PC-9 (cell line): ENCODE results near the gene RAB35. TPM values are rescaled to one million over a fixed set of nuclear protein-coding genes. Genes with fewer than 3 reads are reported as not detected.

Experiments
- BruUV-seq: library from RNA; stranded (reverse); fragments of 400-500 nt; replicated peaks from 2 replicates; lab custom pipeline; 2021; lab: Mats Ljungman, UMichigan
- CTCF ChIA-PET: fragments of 300-600 bp; sonication (Branson Sonifier 250); formaldehyde crosslinking; loops from one replicate; lab custom pipeline; 2022; ENCODE audit warnings: antibody characterized with exemption; lab: Charles Lee
- POLR2A ChIA-PET: fragments of 300-600 bp; sonication (Branson Sonifier 250); formaldehyde crosslinking; loops from one replicate; lab custom pipeline; 2022; ENCODE audit warnings: antibody characterized with exemption; ENCODE audit not compliant: unreplicated experiment; lab: Charles Lee
- DNase-seq, 2 experiments: peaks; one replicate each; pipeline versions ENCODE4 v3.0.0 to v3.0.0-alpha.2; 2015 to 2022; ENCODE audit warnings: mixed read lengths in 1 of 2
- H2AFZ ChIP-seq: fragments of 200-600 bp; sonication (generic); 2 replicates; pipeline ENCODE4 v1.8.1; 2017; ENCODE audit warnings: antibody characterized with exemption
- H3F3A ChIP-seq: fragments of 200-600 bp; sonication (generic); 2 replicates; pipeline ENCODE4 v1.8.1; 2017; ENCODE audit warnings: antibody characterized with exemption, mild to moderate bottlenecking, low read depth; ENCODE audit not compliant: insufficient read depth
- H3K27ac ChIP-seq: fragments of 200-600 bp; sonication (generic); 2 replicates; pipeline ENCODE4 v1.6.1; 2016; ENCODE audit warnings: mixed run types
- H3K27me3 ChIP-seq: fragments of 200-600 bp; sonication (generic); 2 replicates; pipeline ENCODE4 v1.6.1; 2016; ENCODE audit warnings: low read depth, mixed run types; ENCODE audit not compliant: insufficient read depth
- H3K36me3 ChIP-seq: fragments of 200-600 bp; sonication (generic); 2 replicates; pipeline ENCODE4 v1.6.1; 2016; ENCODE audit warnings: low read depth, mixed run types
- H3K4me1 ChIP-seq: fragments of 200-600 bp; sonication (generic); replicated peaks from 2 replicates; pipeline ENCODE4 v1.6.1; 2016; ENCODE audit warnings: mixed run types; ENCODE audit not compliant: insufficient read depth
- H3K4me2 ChIP-seq: fragments of 200-600 bp; sonication (generic); 2 replicates; pipeline ENCODE4 v1.6.1; 2017; ENCODE audit warnings: mixed run types
- H3K4me3 ChIP-seq: fragments of 200-600 bp; sonication (generic); 2 replicates; pipeline ENCODE4 v1.6.1; 2016; ENCODE audit warnings: mixed run types
- H3K79me2 ChIP-seq: fragments of 200-600 bp; sonication (generic); 2 replicates; pipeline ENCODE4 v1.6.1; 2017; ENCODE audit warnings: low read depth, mixed run types
- H3K9me2 ChIP-seq: fragments of 200-600 bp; sonication (generic); 2 replicates; pipeline ENCODE4 v1.8.1; 2017; ENCODE audit warnings: mild to moderate bottlenecking; ENCODE audit not compliant: insufficient read depth
- H3K9me3 ChIP-seq: fragments of 200-600 bp; sonication (generic); 2 replicates; pipeline ENCODE4 v1.8.1; 2016; ENCODE audit warnings: low read depth; ENCODE audit not compliant: insufficient read depth
- H4K20me1 ChIP-seq: fragments of 200-600 bp; sonication (generic); 2 replicates; pipeline ENCODE4 v1.8.1; 2017; ENCODE audit not compliant: insufficient read depth
- EZH2 ChIP-seq: fragments of 200-600 bp; sonication (generic); IDR thresholded peaks from 2 replicates; pipeline ENCODE4 v1.8.0; 2017; ENCODE audit warnings: antibody characterized with exemption, low read depth
- intact Hi-C: fragments of 100-400 bp; cut with micrococcal nuclease; formaldehyde crosslinking; loops from one replicate; pipeline ENCODE4 v1.10.0; 2022; ENCODE audit not compliant: unreplicated experiment
- total RNA-seq: library from RNA; stranded (reverse); gene quantifications from 2 replicates; pipeline ENCODE4 v1.2.3, GENCODE V29; 2021
- TF ChIP-seq, protein P1 (sequence below): fragments of 200-600 bp; sonication (generic); conservative IDR thresholded peaks from 2 replicates; pipeline ENCODE4 v1.6.1; 2017; ENCODE audit warnings: mixed run types, antibody characterized with exemption, mild to moderate bottlenecking, moderate library complexity

RAB35 gene
- total RNA-seq, 1 experiment from 2014 or later: 52.0 TPM

DNA sequence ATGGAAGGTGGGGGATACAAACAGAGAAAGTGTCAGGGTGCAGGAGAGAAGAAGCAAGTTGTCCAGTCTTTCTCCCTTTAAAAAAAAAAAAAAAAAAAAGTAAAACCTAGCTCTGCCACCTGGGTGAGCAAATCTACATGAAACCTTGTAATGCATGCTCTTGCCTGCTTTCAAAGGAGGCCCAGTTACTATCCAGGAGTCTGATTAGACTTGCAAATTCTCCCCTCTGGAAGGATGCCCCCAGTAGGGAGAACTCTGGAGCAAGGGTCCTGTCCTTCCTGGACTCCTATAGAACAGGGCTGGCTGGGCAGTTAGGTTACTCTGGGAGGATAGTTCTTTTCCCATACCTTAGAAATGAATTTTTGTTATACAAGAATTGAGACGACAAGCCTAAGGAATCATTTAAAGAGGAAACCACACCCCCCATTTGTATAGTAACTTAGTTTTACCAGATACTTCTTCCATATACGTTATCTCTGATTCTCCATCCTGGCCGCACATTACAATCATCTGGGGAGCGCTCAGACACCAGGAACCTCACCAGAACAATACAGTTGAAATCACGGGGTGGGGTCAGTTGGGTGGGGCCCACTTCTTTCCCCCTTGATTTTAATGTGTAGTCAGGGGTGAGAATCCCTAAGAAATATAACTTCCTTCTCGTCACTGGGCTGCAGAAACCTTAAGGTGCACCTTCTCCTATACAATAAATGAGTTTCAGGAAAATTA lies 30.5 kb downstream of the RAB35 start:
- Histone ChIP-seq H2AFZ (no peak overlapping the region), H4K20me1 (no peaks in the 10 kb centered on the region), H3K79me2 (no peaks in the 10 kb centered on the region), H3K27me3 (no peaks in the 10 kb centered on the region), H3F3A (peaks cover 10% of the 10 kb centered on the region; the same call in 1 of the 2 replicates), H3K36me3 (no peaks in the 10 kb centered on the region), H3K27ac (peak overlapping the region; percentile 76), H3K4me1 (peaks cover 28% of the 10 kb centered on the region), H3K4me3 (peak overlapping the region; percentile 45; the same call in 1 of the 2 replicates), H3K9me3 (no peaks in the 10 kb centered on the region), H3K4me2 (peak overlapping the region; percentile 74), H3K9me2 (no peaks in the 10 kb centered on the region)
- TF ChIP-seq, protein P1, sequence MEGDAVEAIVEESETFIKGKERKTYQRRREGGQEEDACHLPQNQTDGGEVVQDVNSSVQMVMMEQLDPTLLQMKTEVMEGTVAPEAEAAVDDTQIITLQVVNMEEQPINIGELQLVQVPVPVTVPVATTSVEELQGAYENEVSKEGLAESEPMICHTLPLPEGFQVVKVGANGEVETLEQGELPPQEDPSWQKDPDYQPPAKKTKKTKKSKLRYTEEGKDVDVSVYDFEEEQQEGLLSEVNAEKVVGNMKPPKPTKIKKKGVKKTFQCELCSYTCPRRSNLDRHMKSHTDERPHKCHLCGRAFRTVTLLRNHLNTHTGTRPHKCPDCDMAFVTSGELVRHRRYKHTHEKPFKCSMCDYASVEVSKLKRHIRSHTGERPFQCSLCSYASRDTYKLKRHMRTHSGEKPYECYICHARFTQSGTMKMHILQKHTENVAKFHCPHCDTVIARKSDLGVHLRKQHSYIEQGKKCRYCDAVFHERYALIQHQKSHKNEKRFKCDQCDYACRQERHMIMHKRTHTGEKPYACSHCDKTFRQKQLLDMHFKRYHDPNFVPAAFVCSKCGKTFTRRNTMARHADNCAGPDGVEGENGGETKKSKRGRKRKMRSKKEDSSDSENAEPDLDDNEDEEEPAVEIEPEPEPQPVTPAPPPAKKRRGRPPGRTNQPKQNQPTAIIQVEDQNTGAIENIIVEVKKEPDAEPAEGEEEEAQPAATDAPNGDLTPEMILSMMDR: no peak
- no peak for TF ChIP-seq EZH2
- no peak for DNase-seq
- POLR2A ChIA-PET: interaction anchor here (0.7 kb wide), 1 partner anchor 216 kb away, joined by 3 read pairs; the partner anchor contains the start of gene SIRT4
- CTCF ChIA-PET: interaction anchor here (0.6 to 1.4 kb wide), 3 partner anchors 97 to 428 kb away, joined by 3 to 13 read pairs (median 10); partner anchors contain the start of gene BICDL1
- intact Hi-C loops: loop anchor here (2.0 kb wide), 2 partner anchors 75 to 209 kb away; partner anchors contain the start of gene CIT
- BruUV-seq: no TSS peak

DNA sequence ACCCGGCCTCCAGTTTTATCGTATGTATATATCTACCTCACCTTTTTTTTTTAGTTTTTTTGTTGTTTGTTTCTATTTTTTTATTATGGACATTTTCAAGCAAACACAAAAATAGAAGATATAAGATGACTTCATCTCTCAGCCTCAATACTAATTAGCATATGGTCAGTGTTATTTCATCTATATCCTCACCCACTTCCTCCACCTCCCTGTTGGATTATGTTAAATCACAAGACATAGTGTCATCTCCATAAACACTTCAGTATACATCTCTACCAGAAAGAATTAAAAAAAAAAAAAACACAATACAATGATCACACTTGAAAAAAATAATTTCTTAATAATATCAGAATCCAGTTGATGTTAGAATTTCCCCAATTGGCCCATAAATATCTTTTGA lies 34.9 kb downstream of the RAB35 start:
- H3K27me3 ChIP-seq: no peaks in the 10 kb centered on the region
- no peaks in the 10 kb centered on the region for H3K36me3 ChIP-seq
- H4K20me1 ChIP-seq: no peaks in the 10 kb centered on the region
- H3F3A ChIP-seq: peaks cover 33% of the 10 kb centered on the region
- H3K4me3 ChIP-seq: no peak overlapping the region
- H3K27ac ChIP-seq: 0 out of 2 replicates have a peak overlapping the region, but pooled peaks have one; percentile 6
- no peak for DNase-seq
- H3K4me1 ChIP-seq: peaks cover 52% of the 10 kb centered on the region
- no TSS peak for BruUV-seq
- CTCF ChIA-PET: no interaction called here
- no peaks in the 10 kb centered on the region for H3K79me2 ChIP-seq
- H2AFZ ChIP-seq: no peak overlapping the region
- no peaks in the 10 kb centered on the region for H3K9me3 ChIP-seq
- intact Hi-C loops: no loop called here
- TF ChIP-seq, protein P1: no peak
- TF ChIP-seq EZH2: no peak
- no peaks in the 10 kb centered on the region for H3K9me2 ChIP-seq
- POLR2A ChIA-PET: no interaction called here
- H3K4me2 ChIP-seq: no peak overlapping the region

DNA sequence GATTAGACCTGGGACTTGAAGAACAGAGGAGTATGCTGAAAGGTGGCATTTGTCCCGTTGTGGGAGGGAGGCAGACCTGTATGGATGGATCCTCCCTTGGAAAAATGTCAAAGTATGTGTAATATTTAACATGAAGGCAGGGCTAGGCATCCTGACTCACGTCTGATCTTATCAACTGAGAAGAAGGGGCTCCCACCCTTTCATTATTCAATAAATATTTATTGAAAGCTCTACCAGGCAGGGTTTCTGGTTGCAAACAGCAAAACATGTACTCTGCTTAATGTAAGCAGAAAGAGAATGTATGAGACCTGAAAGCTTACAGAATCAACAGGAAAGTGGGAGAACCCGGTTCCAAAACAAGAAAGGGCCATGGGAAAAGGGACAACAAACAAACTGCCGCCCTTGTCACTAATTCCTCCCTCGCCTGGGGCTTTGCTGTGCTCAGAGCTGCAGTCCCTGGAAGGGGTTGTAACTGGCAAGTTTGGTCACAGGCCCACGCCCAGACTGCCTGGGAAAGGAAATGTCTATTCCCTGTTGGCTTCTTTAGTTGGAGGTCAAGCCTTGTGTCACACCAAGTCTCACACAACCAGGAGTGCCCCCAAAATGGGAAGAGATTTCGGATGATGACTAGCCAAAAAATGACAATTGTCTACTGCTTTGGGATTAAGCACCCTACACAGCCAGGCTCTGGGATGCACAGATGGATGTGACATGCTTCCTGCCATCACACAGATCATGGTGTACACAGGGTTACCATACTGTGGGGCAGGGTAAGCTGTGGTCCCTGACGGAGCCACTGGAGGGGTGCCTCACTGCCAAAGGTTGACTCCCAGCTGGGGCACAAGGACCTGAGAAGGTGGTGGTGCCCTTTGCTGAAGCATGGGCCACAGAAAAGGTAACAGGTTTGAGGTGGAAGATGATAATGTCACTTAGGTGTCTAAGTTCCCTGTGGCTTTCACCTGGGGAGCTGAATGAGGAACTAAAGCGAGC lies 36.8 kb downstream of the RAB35 start:
- Histone ChIP-seq H3K4me3 (peak overlapping the region; percentile 23; the same call in 1 of the 2 replicates), H3K4me2 (peak overlapping the region; percentile 66), H3K27me3 (no peaks in the 10 kb centered on the region), H3K36me3 (no peaks in the 10 kb centered on the region), H3K4me1 (peaks cover 42% of the 10 kb centered on the region), H3F3A (peaks cover 30% of the 10 kb centered on the region), H3K79me2 (no peaks in the 10 kb centered on the region), H3K27ac (peak overlapping the region; percentile 98), H3K9me3 (no peaks in the 10 kb centered on the region), H3K9me2 (no peaks in the 10 kb centered on the region), H4K20me1 (no peaks in the 10 kb centered on the region), H2AFZ (no peak overlapping the region; the same call in 1 of the 2 replicates)
- TF ChIP-seq, protein P1: no peak
- no peak for TF ChIP-seq EZH2
- ChIA-PET POLR2A (interaction anchor here (0.5 to 1.5 kb wide), 9 partner anchors 15 to 212 kb away, joined by 3 to 14 read pairs (median 4); partner anchors contain the start of genes BICDL1 and RNU4-2), CTCF (interaction anchor here (0.6 to 1.0 kb wide), 3 partner anchors 32 to 165 kb away, joined by 3 to 4 read pairs (median 3); partner anchors contain the start of gene BICDL1)
- peak; percentile 71 to 92 for DNase-seq
- intact Hi-C loops: loop anchor here (1.0 to 2.0 kb wide), 2 partner anchors 90 to 139 kb away; partner anchors contain the start of gene BICDL1
- no TSS peak for BruUV-seq
